GM19099 (cell line): ENCODE data around the gene SYT8.

Source experiments
- POLR2A ChIP-seq: IDR thresholded peaks from 3 replicates; pipeline ENCODE4 v1.6.1; 2011; ENCODE audit warnings: low read depth; ENCODE audit not compliant: insufficient read length; ENCODE audit errors: extremely low read depth

The SYT8 gene

DNA sequence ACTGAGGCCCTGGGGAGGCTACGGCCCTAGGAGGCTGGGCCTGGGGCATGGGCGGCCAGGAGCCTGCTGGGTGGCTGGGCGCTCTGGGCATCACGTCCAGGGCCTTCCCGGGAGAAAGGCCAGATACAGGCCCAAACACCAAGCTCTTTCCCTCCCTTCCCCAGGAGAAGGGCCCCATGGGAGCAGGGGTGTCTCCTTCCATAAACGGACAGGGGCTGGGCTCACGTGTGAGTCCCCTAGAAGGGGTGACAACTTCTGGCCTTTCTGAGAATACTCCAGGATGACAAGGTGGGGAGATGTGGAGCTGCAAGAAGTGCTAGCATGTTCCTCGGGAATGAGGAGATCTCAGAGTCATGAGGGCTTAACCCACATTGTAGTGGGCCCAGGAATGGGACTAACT, 19.5 kb upstream of the SYT8 start:
- no peak for TF ChIP-seq POLR2A

DNA sequence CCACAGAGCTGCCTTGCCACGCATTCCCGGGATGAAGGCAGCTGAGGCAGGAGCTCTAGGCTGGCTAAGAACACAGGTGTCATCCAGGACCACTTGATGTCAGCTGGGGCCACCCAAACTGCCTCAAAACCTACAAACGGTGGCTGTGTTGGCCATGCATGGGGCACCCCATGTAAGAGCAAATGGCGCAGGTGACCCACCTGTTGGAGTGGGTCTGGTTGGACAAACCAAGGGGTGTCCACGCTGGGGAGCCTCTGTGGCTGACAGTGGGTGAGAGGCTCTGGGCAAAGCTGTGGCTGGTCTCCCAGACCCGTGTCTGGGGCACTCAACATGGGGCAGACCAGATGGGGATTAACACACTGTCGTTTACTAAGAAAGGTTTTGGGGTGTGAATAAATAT, 19.0 kb upstream of the SYT8 start:
- TF ChIP-seq POLR2A: no peak

- TF ChIP-seq POLR2A: no peak
These were observed 17.8 kb upstream of the SYT8 start for GRCh38 chr11:1817000-1817399.

GRCh38 chr11:1817511-1817910, 17.3 kb upstream of the SYT8 start:
- TF ChIP-seq POLR2A: no peak

GRCh38 chr11:1819074-1819473, 15.7 kb upstream of the SYT8 start:
- TF ChIP-seq POLR2A: no peak

- no peak for TF ChIP-seq POLR2A
These were observed 14.1 kb upstream of the SYT8 start for GRCh38 chr11:1820463-1821325.

DNA sequence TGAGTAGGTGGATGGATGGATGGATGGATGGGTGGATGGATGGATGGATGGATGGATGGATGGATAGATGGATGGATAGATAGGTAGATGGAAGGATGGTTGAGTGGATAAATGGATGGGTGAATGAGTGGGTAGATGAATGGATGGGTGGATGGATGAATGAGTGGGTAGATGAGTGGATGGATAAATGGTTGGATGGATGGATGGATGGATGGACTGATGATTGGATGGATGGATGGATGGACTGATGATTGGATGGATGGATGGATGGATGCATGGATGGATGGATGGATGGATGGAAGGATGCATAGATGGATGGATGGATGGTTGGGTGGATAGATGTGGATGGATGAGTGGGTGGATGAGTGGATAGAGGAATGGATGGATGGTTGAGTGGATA, 13.2 kb upstream of the SYT8 start:
- TF ChIP-seq POLR2A: no peak

DNA sequence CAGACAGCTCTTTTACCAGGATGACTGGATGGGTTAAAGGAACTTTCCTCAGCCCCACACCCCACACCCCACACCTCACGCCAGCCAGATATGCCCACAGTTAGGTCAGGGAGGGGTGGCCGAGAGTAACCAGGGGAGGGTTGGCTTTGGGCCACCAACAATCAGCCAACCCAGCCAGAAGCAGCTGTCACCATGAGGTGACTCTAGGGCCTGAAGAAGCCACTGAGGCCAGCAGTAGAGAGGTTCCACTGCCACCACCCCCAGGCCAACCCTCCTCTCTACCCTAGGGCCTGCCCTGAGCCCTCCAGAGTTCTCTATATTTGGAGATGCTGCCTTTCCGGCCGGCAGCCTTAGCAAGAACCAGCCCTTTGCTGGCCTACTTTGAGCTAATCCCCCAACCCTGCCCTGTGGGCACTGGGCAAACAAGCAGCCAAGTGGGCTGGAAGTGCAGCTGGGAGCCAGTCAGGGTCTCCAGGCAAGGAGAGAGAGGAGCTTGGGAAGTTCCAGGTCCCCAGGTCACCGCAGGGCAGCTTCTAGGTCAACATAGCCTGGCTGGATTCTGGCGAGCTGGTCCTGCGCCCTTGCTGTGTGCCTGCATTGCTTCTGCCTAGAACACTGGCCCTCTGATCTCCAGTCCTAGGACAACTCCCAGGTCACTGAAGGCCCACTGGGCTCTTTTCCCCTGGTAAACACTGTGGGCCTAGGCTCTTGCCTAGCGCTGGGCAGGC, 12.0 kb upstream of the SYT8 start:
- no peak for TF ChIP-seq POLR2A

DNA sequence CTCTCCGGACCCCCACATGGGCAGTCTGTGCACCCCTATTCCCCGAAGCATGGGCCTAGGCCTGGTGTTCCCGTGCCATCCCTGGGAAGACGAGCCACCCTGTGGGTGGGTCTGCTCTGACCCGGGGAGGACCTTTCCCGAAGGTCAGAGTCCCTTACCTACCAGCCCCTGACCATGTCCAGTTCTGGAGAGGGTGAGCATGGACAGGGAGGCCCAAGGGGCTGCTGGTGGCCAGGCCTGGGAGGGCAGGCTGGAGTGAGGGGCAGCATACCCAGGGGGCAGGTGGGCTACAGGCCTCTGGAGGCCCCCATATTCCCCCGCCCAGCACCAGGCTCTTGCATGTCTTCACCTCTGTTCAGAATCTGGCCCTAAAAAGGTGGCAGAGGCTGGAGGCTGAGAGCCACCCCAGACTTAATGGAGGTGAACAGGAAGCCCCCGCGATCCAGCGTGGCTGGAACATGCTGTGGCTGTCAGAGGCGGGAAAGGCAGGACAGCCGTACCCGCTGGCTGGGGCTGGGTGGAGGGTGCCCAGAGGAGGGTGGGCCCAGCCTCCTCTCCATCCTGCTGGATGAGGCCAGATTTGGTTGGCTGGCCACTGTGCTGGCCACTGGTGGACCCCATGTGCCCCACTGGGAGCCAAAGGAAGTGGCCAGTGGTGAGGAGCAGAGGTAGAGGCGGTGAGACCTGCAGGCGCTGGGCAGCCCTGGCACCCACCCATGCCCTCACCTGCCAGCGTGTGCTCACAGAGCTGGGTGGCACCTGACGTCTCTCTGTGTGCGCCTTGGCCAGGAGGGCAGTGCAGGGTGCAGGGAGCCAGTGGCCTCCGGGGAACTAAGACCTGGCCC, 11.2 kb upstream of the SYT8 start:
- no peak for TF ChIP-seq POLR2A

- no peak for TF ChIP-seq POLR2A
These were observed 10.4 kb upstream of the SYT8 start for GRCh38 chr11:1824221-1825038.

DNA sequence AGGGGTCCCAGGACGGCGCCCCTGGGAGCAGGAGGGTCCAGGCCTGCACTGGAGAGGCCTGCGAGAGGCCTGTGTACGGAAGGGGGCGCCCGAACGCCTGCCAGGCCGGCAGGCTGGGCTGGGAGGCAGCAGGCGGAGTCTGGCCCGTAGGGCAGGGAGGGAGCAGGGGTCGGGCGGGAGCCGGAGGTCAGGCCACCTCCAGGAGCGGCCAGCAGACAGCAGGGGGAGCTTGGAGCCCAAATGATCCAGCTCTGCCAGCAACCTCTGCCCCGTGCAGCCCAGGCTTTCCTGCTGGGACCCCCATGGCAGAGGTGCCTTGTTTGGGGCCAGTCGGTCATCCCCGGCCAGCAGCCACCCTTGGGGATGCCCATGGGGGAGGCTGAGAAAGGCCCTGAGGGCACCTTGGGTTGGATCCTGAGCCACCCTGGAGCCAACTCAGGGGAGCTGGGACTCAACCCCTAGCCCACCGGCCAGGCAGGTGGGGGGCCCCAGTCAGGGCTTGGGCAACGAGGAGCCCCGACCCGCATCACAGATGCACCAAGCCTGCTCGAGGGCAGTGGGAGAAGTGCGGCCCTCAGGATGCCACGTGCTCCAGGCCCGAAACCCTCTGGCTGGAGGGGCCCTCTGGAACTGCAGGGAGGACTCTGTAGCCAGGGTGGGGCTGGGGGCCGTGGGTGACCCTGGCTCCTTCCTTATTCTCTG, 9.6 kb upstream of the SYT8 start:
- TF ChIP-seq POLR2A: no peak

- no peak for TF ChIP-seq POLR2A
These were observed 8.9 kb upstream of the SYT8 start for GRCh38 chr11:1825785-1826451.

DNA sequence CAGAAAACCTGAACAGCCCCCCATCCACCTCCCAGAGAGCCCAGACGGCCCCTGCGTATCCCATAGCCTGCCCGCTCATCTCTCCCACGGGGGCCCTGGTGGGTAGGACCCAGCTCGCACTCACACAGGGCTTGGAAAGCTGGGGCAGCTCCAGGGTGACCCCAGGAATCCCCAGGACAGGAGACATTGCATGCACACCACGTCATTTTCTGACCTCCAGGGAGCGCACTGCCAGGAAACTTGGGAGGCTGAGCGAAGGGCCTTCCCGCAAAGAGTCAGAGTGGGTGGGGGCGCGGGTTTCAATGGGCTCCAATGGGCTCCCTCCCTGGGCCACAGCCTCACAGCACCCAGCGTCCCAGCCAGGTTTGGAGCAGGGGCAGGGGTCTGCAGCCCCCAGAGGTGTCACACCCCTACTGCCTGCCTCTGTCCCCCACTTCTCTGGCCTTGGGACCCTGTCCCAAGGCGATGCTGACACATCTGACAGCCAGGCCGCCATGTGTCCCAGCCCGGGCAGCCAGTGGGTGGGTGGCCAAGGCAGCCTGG, 8.2 kb upstream of the SYT8 start:
- no peak for TF ChIP-seq POLR2A
